HG03159 (cell line): ENCODE results near the gene LYRM9.
"Not testable (repeated sequence)": the region's sequence is repeated elsewhere in the genome, so short reads cannot be mapped to it uniquely, and the experiment has no call there.

Source experiments
- ATAC-seq: cut with Tn5 transposase; IDR thresholded peaks from one replicate; pipeline ENCODE4 v1.9.1; 2021; ENCODE audit warnings: mild to moderate bottlenecking, moderate library complexity; ENCODE audit not compliant: unreplicated experiment

The LYRM9 gene

DNA sequence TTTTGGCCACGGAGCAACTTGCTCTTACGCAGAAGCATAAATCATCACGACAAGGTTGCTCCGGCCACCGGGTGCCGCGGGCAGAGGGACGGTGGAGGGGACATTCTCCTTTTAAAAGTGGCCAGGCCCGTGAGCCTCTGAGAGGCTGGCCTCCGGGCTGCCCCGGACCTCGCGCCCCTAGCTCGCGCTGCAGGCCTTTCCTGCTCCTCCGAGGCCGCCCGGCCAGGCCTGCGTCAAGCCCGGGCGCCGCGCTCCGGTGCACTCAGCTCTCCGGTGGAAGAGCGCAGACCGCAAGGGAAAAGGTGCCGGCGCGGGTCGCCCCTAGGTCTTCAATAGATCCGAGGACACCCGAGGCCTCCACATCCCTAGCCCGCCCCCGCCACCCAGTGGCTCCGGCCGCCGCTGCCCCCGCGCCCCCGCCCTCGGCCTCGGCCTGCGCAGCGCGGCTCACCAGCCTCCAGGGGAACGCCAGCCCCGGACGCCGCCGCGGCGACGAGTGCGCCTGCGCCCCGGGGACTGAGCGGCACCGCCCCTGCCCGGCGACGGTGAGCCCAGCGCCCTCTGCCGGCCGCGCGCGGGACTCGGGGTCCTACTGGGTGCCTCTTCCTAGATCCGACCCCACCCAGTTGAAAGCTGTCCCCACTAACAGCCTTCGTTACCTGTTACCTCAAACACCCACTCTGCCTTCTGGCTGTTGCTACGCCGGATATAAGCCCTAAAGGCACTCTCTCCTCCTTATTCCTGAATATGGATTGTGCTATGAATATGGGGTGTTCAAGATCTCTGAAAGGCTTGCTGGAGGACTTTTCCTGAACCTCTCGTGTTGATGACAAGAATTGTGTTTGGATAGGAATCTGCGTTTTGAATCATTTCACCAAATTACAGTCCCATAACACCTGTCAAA is at the start of gene LYRM9:
LYRM9 (minus strand) TSS at position 500 of the 904 bp plus-strand sequence. CDS start 10,671 bp downstream, outside the sequence.
- peak; percentile 84 for ATAC-seq

DNA sequence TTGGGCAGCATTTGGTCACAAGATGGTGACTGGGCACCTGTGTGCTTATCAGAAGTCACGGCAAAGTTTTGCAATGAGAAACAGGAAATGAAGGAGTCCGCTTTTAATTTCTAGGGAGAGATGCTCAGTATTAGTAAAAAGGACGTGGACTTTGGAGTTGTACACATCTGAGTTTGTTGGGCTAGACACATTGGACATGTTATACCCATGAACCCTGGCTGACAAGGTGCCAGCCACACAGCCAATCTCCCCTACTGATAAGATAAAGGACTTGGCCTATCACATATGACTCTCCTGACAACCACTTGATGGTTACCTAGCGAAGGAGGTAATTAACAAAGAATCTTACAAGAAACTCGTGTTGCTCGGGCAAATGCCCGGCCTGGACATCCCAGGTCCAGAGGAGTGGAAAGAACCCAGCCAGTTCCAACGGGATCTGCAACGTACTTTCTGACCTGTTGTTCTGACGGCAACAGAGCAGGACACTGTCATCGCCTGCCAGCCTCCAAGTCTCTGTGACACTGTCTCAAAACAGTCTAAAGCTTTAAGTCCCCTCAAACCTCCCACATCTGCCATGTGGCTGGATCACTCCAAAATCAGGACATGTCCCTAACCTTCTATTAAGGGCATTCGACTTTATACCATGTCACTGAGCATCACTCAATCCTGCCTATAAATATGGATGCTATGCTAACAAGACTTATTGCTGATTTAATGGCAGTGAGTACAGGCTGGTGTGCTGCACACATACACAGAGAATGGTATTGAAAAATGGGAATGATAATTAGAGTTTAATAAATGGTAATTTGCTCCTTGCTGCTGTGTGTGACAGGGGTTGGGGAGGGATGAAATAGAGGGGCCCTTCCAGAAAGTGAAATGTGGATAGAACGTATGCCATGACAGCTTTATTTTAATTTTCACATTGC is 47.6 kb upstream of the LYRM9 start:
- ATAC-seq: no peak

DNA sequence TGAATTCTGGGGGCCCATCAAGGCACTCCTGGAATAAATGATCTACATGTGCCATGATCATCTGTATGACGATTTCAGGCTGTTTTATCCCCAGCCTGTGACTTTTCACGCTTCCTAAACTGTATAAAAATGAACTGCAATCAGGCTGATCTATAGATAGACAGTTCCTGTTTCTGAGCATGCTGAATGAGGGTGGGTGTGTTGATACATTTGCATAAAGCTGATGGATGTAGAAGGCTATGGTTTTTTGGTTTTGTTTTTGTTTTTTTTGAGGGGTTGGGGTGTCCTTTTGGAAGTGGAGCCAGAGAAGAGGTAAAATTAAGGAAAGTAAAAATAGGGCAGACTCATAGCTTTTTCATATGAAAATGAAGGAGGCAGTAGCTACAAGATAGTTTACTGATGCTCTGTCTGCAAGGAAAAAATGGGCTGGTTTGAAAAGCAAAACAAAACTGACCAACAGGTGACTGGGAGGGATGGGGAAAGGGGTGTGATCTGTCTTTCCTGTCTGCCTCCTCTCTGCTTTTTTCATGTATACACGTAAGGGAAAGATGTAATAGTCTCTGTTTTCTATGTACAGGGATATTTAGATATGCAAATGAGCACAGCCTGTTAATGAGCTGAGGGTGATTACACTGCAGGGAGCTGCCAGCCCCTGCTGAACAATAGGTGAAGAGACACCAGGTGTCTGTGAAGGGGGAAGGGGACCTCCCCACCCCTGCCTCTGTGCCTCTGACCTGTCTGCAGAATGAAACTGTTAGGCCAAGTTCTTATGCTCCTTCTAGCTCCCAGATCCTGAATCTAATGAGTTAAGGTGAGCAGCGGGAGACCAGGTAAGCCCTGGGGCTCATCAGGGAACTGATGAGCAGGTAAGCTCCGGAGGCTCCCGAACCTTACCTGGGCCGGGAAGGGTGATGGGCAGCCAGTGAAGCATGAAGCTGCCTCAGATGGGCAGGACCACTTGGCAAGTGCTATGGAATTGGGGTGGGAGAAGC is 46.6 kb upstream of the LYRM9 start:
- no peak for ATAC-seq

DNA sequence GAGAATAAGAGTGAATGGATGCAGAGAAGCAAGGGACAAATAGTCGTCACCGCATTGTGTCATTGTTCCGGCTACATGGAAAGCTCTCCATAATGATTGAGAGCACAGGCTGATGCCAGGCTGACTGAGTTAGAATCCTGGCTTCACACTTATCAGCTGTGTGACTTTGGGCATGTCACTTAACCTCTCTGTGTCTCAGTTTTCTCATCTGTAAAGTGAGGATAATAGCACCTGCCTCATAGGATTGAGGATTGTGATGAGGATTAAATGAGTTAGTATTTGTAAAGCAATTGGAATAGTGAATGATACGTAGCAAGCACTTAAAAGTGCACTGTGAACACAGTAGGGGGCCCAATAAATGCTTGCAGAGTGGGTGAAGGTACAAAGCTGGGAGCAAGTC is 45.7 kb upstream of the LYRM9 start:
- ATAC-seq: no peak

DNA sequence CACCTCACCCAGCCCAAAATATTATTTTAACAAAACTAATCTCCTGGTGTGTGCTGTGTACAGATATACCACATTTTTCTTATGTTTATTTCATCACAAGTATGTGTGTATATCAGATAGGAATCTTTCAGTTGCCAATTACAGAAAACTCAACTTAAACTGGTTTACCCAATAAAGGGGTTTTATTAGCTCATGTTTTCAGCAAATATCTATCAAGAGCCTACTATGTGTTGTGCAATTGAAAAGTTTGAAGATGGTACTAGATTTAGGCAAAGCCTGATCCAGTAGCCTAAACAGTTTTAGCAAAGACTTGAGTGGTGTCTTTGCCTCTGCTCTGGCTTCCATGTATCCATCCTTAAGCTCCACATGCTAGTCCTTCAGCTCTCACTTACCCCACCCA is 45.1 kb upstream of the LYRM9 start:
- no peak for ATAC-seq

DNA sequence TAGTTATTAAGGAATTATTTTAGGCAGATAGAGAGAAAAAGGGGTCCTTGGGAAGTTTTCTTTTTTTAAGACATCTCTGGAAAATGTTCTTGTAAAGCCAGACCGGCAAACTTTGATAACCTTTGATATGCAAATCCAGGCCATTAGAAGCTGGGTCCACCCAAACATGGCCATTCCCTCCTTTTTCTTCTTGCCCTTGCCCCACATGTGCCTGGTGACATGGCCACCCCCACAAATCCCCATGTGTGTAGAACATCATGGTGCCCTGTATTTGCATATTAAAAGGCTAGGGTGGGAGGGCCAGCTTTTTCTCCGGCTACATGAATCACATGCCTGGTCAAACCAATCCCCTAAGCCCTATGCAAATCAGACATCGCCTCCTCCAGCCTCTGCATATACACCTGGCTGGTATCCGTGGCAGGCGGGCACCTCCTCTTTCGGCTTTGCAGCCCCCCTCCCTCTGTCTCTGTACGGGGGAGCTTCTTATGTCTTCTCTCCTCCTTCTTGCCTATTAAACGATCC is 43.9 kb upstream of the LYRM9 start:
- ATAC-seq: no peak

DNA sequence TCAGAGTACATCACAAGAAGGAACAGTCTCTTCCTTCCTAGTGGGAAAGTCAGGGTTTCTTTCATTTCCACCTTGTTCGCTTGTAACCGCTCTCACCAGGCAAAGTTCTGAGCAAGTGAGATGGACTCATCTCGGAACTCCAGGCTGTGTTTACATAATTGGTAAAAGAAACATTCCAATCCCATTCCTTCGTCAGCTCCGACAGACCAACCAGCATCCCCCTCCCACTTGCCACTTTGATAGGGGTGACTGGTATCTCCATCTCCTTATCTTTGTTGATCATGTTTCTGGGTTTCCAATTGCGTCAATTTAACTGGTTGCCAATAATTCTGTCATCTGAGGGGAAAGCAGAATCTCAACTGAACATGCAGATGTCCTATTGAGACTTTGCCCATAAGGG is 36.8 kb upstream of the LYRM9 start:
- no peak for ATAC-seq

DNA sequence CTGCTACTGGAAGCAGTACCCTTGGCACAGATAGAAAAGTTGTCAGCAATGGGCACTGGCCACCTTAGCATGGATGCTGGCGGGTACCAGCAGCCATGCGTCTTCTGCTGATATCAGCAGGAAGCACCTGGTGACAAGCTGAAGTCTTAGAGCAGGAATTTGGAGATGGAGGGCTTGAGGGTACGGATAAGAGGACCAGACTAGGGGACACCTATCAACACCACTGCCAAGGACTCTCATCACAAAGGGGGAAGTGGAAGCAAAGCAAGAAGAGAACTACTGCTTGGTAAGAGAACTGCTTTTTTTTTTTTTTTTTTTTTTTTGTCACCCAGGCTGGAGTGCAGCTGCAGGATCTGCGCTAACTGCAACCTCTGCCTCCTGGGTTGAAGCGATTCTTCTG is 35.4 kb upstream of the LYRM9 start:
- no peak for ATAC-seq

DNA sequence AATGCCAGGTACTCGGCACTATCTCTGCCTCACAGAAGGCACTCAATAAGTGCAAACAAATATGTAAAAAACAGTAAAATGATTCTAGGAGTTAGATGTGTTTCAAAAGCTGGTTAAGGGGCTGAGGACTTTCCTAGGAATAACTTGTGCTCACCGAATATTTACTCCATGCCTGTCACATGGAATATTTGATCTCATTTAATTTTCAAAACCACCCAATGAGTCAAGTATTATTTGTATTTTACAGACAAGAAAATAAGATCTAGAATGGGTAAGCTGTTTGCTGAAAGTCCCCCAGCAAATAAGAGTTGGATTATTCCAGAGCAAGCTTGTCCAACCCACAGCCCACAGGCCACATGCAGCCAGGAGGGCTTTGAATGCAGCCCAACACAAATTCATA is 34.6 kb upstream of the LYRM9 start:
- no peak for ATAC-seq

DNA sequence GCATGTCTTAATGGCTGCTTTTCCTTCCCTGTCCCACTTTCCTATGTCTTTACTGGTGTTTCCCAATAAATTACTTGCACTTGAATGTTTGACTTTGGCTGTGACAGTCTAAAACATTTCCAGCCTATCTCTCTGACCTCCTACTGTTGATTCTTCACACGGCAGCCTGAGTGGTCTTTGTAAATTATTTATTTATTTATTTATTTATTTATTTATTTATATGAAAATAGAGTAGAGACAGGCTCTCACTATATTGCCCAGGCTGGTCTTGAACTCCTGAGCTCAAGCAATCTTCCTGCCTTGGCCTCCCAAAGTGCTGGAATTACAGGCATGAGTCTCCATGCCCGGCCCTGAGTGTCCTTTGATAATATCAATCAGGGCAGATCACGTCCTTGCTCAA is 28.4 kb upstream of the LYRM9 start:
- ATAC-seq: no peak

DNA sequence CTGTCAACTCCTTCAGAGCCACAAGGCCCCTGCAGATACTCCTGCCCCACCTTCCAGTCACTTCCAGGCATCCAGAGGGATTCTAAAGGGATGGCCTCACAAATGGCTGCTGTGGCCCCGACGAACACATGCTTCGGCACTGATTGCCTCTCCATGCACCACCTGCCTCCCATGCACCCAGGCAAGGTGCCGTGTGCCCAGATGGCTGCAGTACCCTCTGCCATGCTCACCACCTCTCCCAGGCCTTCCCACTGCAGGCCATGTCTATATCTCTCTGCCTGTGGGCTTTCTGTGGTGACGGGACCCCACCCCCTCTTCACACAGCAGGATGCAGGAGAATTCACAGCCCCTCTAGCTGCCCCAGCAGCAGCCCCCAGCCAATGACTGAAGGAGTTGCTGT is 27.9 kb upstream of the LYRM9 start:
- no peak for ATAC-seq

DNA sequence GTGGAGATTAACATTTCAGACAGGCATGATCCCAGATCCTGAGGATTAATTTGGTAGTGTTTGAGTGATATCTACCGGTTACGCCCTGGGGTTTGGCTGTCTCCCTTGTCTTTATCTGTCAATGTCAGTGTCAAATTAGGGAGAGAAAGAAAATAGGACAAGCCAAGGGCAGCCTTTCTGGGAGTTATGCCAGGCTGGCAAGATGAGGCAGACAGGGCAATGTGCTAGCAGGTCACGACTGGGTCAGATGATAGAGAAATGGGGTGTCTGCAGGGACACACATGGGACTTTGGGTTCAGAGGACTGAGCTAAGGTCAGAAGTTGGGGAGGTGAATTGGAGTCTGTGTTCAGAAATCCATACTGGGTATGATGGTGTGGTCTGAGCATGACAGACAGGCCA is 27.4 kb upstream of the LYRM9 start:
- no peak for ATAC-seq

DNA sequence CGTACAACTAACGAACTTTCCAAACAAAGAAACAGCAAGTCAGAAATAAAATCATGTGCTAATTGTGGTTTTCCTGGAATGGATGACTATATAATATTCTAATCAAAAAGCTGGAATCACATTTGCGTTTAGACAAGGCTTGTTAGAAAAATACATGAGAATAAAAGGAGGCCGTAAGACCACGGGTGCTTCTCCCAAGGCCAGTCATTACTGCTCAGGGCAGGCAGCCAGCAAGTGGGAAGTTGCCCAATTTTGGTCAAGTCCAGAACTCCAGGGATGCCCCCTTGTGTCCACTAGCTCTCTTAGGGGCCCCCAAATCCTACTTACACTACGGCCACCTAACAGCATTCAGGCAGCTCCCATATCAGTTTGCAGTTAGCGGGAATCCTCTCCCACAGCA is 25.9 kb upstream of the LYRM9 start:
- no peak for ATAC-seq

DNA sequence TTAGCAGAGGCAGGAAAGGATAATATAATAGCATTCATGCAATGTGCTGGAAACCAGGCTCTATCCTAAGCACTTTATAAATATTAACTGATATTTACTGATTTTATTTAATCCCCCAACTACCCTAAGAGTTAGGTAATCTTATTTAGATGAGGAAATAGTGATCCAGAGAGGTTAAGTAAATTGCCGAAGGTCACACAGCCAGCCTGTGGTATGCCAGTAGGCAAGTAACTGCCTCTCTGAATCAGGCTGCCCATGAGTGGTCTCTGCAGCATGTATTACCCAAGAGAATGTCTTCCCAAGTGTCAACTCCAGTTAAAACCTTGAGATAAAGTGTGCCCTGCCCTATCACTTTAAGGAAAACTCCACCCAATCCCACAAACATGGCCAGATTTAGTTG is 25.3 kb upstream of the LYRM9 start:
- ATAC-seq: no peak

DNA sequence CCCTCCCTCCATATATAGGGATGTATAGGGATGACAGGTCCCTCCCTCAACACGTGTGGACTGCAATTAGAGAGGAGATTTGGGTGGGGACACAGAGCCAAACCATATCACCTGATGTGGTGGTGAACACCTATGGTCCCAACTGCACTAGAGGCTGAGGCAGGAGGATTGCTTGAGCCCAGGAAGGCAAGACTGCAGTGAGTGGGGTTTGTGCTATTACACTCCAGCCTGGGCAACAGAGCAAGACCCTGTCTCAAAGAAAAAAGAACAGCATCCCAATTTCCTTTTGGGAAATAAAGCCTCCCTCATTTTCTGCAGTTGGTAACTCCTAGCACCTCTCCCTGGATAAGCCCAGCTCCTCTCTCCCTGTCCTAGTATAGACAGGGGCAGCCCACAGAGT is 23.8 kb upstream of the LYRM9 start:
- no peak for ATAC-seq

DNA sequence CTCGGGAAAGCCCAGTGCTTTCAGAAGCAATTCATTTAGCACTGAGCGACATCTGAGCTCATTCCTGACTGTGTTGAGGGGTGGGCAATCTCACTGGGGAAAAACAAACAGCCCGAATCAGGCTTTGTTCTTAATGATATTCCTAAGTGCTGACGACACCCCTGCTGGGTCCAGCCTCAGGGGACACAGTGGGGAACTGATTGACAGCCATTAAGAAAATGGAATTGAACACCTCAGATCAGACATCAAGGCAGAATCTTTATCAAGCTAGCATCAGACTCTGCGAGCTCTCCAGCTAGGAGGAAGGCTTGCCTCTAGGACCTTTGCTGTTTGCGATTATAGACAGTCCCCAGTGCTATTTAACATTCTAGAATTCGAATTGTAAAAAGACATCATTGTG is 22.5 kb upstream of the LYRM9 start:
- no peak for ATAC-seq

DNA sequence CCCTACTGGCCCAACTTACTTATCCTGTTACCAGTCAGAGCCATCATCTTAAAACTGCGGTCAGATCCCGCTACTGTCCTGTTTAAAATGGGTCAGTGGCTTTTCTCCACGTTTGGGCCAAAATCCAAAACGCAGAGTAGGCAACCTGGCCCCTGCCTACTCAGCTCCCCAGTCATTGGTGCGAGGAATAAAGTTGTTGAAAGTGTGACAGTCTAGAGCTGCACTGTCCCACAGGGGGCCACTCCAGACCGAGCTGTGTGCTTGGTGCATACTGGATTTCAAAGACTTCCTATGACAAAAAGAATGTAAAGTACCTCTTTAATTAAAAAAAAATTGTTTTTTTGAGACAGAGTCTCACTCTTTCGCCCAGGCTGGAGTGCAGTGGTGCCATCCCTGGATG is 21.2 kb upstream of the LYRM9 start:
- no peak for ATAC-seq

DNA sequence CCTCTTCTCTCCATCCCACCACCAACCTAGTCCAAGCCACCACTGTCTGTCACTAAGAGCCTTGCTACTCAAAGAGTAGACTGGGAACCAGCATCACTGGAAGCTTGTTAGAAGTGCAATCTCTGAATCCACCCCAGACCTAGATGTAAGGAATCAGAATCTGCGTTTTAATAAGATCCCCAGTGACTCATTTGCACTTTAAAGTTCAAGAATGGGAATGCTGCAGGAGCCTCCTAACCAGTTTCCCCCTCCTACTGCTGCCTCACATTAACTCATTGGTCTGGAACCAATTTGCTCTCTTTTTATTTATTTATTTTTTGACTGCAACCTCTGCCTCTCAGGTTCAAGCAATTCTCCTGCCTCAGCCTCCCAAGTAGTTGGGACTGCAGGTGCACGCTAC is 19.8 kb upstream of the LYRM9 start:
- ATAC-seq: no peak

DNA sequence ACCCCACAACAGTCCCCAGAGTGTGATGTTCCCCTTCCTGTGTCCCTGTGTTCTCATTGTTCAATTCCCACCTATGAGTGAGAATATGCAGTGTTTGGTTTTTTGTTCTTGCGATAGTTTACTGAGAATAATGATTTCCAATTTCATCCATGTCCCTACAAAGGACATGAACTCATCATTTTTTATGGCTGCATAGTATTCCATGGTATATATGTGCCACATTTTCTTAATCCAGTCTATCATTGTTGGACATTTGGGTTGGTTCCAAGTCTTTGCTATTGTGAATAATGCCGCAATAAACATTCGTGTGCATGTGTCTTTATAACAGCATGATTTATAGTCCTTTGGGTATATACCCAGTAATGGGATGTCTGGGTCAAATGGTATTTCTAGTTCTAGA is 19.1 kb upstream of the LYRM9 start:
- ATAC-seq: not testable (repeated sequence)

DNA sequence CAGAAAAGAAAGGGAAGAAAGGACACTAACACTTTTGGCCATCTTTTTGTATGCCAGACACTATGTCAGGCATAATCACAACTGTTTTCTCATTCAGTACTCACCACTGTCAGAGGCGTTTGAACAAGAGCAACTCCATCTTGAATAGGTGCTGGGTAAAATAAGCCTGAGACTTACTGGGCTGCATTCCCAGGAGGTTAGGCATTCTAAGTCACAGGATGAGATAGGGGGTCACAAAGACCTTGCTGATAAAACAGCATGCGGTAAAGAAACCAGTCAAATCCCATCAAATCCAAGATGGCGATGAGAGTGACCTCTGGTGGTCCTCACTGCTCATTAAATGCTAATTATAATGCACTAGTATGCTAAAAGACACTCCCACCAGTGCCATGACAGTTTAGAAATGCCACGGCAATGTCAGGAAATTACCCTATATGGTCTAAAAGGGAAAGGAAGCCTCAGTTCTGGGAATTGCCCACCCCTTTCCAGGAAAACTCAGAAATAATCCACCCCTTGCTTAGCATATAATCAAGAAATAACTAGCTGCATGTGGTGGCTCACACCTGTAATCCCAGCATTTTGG is 14.9 kb upstream of the LYRM9 start:
- ATAC-seq: no peak
